HG03280 (cell line): ENCODE results near the gene ANGEL1.

Source experiments
- ATAC-seq: cut with Tn5 transposase; IDR thresholded peaks from one replicate; pipeline ENCODE4 v1.9.1; 2021; ENCODE audit warnings: mild to moderate bottlenecking, moderate library complexity; ENCODE audit not compliant: unreplicated experiment

Gene ANGEL1

GRCh38 chr14:76820700-76821099 is 8.0 kb upstream of the ANGEL1 start:
- ATAC-seq = no peak

GRCh38 chr14:76814726-76815645 is 2.3 kb upstream of the ANGEL1 start:
- ATAC-seq = no peak

- peak; percentile 3 for ATAC-seq
These were observed 625 bp downstream of the ANGEL1 start for GRCh38 chr14:76812093-76812421.

GRCh38 chr14:76811561-76811960 is 1.1 kb downstream of the ANGEL1 start:
- ATAC-seq = no peak

- no peak for ATAC-seq
These were observed 1.7 kb downstream of the ANGEL1 start for GRCh38 chr14:76810953-76811400.

- ATAC-seq = no peak
These were observed 2.2 kb downstream of the ANGEL1 start for GRCh38 chr14:76810525-76810924.

GRCh38 chr14:76808990-76809389 is 3.7 kb downstream of the ANGEL1 start:
- no peak for ATAC-seq

- ATAC-seq = no peak
These were observed 4.7 kb downstream of the ANGEL1 start for GRCh38 chr14:76808011-76808410.

GRCh38 chr14:76806446-76806845 is 6.2 kb downstream of the ANGEL1 start:
- no peak for ATAC-seq

GRCh38 chr14:76793956-76794355 is 18.7 kb downstream of the ANGEL1 start:
- ATAC-seq = no peak

GRCh38 chr14:76793324-76793723 is 19.4 kb downstream of the ANGEL1 start:
- no peak for ATAC-seq

GRCh38 chr14:76792422-76792821 is 20.3 kb downstream of the ANGEL1 start:
- no peak for ATAC-seq

GRCh38 chr14:76786601-76787000 is 26.1 kb downstream of the ANGEL1 start:
- no peak for ATAC-seq

GRCh38 chr14:76784881-76785280 is 27.8 kb downstream of the ANGEL1 start:
- ATAC-seq = peak; percentile 66

GRCh38 chr14:76784266-76784874 is 28.3 kb downstream of the ANGEL1 start:
- ATAC-seq = no peak

- no peak for ATAC-seq
These were observed 29.7 kb downstream of the ANGEL1 start for GRCh38 chr14:76782885-76783566.

GRCh38 chr14:76782115-76782884 is 30.4 kb downstream of the ANGEL1 start:
- no peak for ATAC-seq

- no peak for ATAC-seq
These were observed 31.0 kb downstream of the ANGEL1 start for GRCh38 chr14:76781648-76782051.

GRCh38 chr14:76780875-76781647 is 31.6 kb downstream of the ANGEL1 start:
- ATAC-seq = no peak

GRCh38 chr14:76780360-76780759 is 32.3 kb downstream of the ANGEL1 start:
- no peak for ATAC-seq
